CD4-positive, alpha-beta T cell (primary cell): ENCODE measurements around the gene PHRF1. TPM values are rescaled to one million over a fixed set of nuclear protein-coding genes. Genes with fewer than 3 reads are reported as not detected.

Source experiments
- ATAC-seq: fragments of 200-7000 bp; cut with Tn5 transposase; one replicate; pipeline ENCODE4 v1.10.0; 2022; ENCODE audit warnings: mild to moderate bottlenecking; ENCODE audit not compliant: poor library complexity
- CTCF ChIA-PET: fragments of 350-600 bp; sonication (Branson Sonifier 250); formaldehyde crosslinking; loops from one replicate; lab custom pipeline; 2021; ENCODE audit warnings: antibody characterized with exemption, inconsistent platforms; lab: Charles Lee
- POLR2A ChIA-PET: fragments of 350-600 bp; sonication (Branson Sonifier 250); formaldehyde crosslinking; loops from one replicate; lab custom pipeline; 2021; ENCODE audit warnings: antibody characterized with exemption, inconsistent platforms; lab: Charles Lee
- DNase-seq, 14 experiments: peaks; one replicate each; pipeline ENCODE4 v3.0.0-alpha.2; 2013 to 2020; ENCODE audit warnings: mixed read lengths in 2 of 14
- H3K27ac ChIP-seq, 2 donors: one replicate each; pipeline versions ENCODE4 v1.5.1 to v1.7.0; 2013; ENCODE audit warnings: low read length in 2 of 2, low read depth in 1 of 2, mild to moderate bottlenecking in 1 of 2
- H3K27me3 ChIP-seq, 2 experiments: 1 replicate in 1 of 2; 2 replicates in 1 of 2; pipeline versions ENCODE4 v1.6.1 to v1.7.0; 2013; ENCODE audit warnings: low read length in 2 of 2, control low read depth in 1 of 2, mild to moderate bottlenecking in 1 of 2, moderate library complexity in 1 of 2; ENCODE audit not compliant: insufficient read depth in 2 of 2, control insufficient read depth in 1 of 2
- H3K36me3 ChIP-seq: one replicate; pipeline ENCODE4 v1.6.1; 2013; ENCODE audit warnings: low read length, control low read depth; ENCODE audit not compliant: insufficient read depth
- H3K4me1 ChIP-seq: one replicate; pipeline ENCODE4 v1.6.1; 2013; ENCODE audit warnings: low read length, control low read depth; ENCODE audit not compliant: insufficient read depth
- H3K4me3 ChIP-seq: one replicate; pipeline ENCODE4 v1.5.1; 2013; ENCODE audit warnings: mild to moderate bottlenecking, low read length, moderate library complexity
- H3K9me3 ChIP-seq, 2 experiments: 1 replicate in 1 of 2; 2 replicates in 1 of 2; pipeline versions ENCODE4 v1.6.1 to v1.7.0; 2013; ENCODE audit warnings: low read length in 2 of 2, mild to moderate bottlenecking in 2 of 2, control low read depth in 1 of 2, moderate library complexity in 1 of 2; ENCODE audit not compliant: control insufficient read depth in 1 of 2, insufficient read depth in 1 of 2
- H3K27ac Mint-ChIP-seq: one replicate; pipeline ENCODE4 v1.8.0; 2020; ENCODE audit warnings: mixed read lengths
- H3K27me3 Mint-ChIP-seq: one replicate; pipeline ENCODE4 v1.8.0; 2021; ENCODE audit warnings: mixed read lengths
- H3K36me3 Mint-ChIP-seq: one replicate; pipeline ENCODE4 v1.8.0; 2021; ENCODE audit warnings: low read depth, mixed read lengths
- H3K4me1 Mint-ChIP-seq: one replicate; pipeline ENCODE4 v1.8.0; 2021; ENCODE audit warnings: low read depth, mixed read lengths
- H3K4me3 Mint-ChIP-seq: one replicate; pipeline ENCODE4 v1.8.0; 2020; ENCODE audit warnings: mild to moderate bottlenecking, mixed read lengths
- H3K9me3 Mint-ChIP-seq: one replicate; pipeline ENCODE4 v1.8.0; 2020; ENCODE audit warnings: mixed read lengths
- intact Hi-C, 2 experiments: fragments of 100-400 bp; cut with DNase I in 1 of 2; cut with micrococcal nuclease in 1 of 2; formaldehyde crosslinking; loops; one replicate each; pipeline versions ENCODE4 v1.15.1 to v1.9.0; 2023 to 2025; cut with DNase I, micrococcal nuclease
- total RNA-seq, 174 experiments: library from RNA in 2 of 174; stranded (reverse) in 2 of 174; gene quantifications; one replicate each; pipeline ENCODE4 v1.2.3 and lab custom pipeline; 2021 to 2026
- TF ChIP-seq, protein P1 (sequence below): fragments of 200-600 bp; IDR thresholded peaks from one replicate; pipeline ENCODE4 v1.8.0; 2022; ENCODE audit warnings: antibody characterized with exemption, mild to moderate bottlenecking

The PHRF1 gene
- total RNA-seq, 2 experiments from 2014 or later: 37.1 to 37.6 TPM

DNA sequence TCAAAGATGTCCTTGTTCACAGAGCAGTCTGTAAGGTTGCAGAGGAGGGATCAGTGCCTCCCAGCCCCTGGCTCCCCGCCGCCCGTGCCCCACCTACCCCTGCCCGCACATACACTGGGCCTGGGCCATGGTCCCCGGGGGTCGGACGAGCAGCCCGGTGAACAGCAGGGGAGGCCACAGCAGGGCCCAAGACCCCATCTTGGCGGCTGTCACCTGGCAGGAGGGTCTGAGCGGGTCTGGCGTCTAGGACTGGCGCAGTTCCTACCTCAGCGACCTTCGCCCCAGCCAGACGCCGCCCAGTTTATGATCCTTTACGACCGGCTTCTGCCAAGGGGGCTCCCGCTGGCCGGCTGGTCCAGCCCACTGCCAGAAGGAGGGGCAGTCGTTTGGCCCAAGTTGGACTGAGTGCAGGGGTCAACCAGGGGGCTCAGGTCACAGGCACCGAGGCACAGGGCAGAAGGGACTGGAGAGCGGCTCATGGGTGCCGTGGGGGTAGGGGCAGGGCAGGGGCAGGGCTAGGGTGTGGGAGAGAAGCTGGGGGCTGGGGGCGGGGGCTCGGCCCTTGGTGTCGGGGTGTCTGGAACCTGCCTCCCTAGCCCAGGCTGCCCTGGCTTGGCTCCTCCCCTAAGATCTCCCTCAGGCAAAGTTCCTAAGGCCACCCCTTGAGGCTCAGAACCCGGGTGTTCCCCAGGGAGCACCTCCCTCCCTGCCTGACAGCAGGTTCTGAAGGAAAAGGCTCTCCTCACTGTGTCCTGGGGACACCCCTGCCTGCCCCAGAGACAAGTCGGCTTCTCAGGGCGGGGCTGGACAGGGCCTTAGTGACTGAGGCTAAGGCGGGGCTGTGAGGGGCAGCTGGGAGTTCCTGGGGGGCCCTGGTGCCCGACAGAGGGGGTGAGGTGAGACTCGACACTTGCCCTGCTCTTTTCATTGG, 48.7 kb downstream of the PHRF1 start, which contains the start of gene CDHR5:
CDHR5 (minus strand) TSS at position 251 of the 931 bp plus-strand sequence; CDS start at position 198, 53 bp downstream.
- H3K4me3 Mint-ChIP-seq: no peak within 1 kb of the TSS
- POLR2A ChIA-PET: no interaction called here
- CTCF ChIA-PET: no interaction called here

DNA sequence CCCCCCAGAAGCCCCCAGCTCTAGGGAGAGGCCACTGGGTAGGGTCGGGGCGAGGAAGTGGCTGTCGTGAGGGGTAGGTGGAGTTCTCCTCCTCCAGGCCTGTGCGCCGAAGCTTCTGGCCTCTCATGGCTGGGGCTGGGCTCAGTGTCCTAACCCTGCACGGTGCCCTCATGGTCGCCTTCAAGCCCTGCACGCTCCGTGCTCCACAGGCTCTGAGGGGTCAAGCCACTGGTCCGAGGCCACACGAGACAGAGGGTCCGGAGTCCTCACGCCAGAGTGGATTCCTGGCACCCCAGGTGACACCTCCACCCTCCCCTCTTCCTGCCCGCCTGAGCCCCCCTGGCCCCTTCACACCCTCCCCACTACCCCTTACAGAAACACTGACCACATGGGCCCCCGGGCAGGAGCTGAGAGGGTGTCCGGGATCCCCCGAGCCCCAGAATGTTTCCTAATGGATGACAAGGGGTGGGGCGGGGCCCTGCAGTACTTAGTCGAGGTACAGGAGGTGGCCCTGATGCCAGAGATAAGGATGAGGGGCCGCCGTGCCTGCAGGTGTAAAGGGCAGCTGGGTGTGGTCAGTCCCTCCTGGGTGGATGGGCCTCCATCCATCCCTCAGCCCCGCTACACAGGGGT, 49.5 kb downstream of the PHRF1 start:
- Mint-ChIP-seq H3K36me3 (no peaks in the 10 kb centered on the region), H3K9me3 (no peaks in the 10 kb centered on the region), H3K4me3 (no peak overlapping the region), H3K27ac (no peak overlapping the region), H3K27me3 (peaks cover 28% of the 10 kb centered on the region), H3K4me1 (peaks cover 16% of the 10 kb centered on the region)
- TF ChIP-seq, protein P1, sequence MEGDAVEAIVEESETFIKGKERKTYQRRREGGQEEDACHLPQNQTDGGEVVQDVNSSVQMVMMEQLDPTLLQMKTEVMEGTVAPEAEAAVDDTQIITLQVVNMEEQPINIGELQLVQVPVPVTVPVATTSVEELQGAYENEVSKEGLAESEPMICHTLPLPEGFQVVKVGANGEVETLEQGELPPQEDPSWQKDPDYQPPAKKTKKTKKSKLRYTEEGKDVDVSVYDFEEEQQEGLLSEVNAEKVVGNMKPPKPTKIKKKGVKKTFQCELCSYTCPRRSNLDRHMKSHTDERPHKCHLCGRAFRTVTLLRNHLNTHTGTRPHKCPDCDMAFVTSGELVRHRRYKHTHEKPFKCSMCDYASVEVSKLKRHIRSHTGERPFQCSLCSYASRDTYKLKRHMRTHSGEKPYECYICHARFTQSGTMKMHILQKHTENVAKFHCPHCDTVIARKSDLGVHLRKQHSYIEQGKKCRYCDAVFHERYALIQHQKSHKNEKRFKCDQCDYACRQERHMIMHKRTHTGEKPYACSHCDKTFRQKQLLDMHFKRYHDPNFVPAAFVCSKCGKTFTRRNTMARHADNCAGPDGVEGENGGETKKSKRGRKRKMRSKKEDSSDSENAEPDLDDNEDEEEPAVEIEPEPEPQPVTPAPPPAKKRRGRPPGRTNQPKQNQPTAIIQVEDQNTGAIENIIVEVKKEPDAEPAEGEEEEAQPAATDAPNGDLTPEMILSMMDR: no peak
- intact Hi-C loops: no loop called here
- no peak overlapping the region for H3K4me3 ChIP-seq
- H3K9me3 ChIP-seq: peaks cover 0 to 19% of the 10 kb centered on the region in 2 experiments
- CTCF ChIA-PET: no interaction called here
- ATAC-seq (no peak), DNase-seq (peak in 1 of 14 experiments; percentile 30)
- POLR2A ChIA-PET: no interaction called here
- H3K36me3 ChIP-seq: no peaks in the 10 kb centered on the region
- H3K27ac ChIP-seq: no peak overlapping the region
- peaks cover 19 to 25% of the 10 kb centered on the region in 2 experiments for H3K27me3 ChIP-seq
- peaks cover 22% of the 10 kb centered on the region for H3K4me1 ChIP-seq

More for the DNA sequence above, 48.7 kb downstream of the PHRF1 start, which contains the start of gene CDHR5:
- Histone ChIP-seq H3K4me1 (peaks cover 22% of the 10 kb centered on the region), H3K4me3 (no peak within 1 kb of the TSS), H3K27me3 (peaks cover 19 to 25% of the 10 kb centered on the region in 2 experiments), H3K27ac (no peak within 1 kb of the TSS), H3K36me3 (no peaks in the 10 kb centered on the region), H3K9me3 (peaks cover 0 to 19% of the 10 kb centered on the region in 2 experiments)
- ATAC-seq (no peak), DNase-seq (peak in 1 of 14 experiments; percentile 26)
- intact Hi-C loops: no loop called here
- H3K36me3 Mint-ChIP-seq: no peaks in the 10 kb centered on the region
- no peak within 1 kb of the TSS for H3K27ac Mint-ChIP-seq
- peaks cover 28% of the 10 kb centered on the region for H3K27me3 Mint-ChIP-seq
- H3K9me3 Mint-ChIP-seq: no peaks in the 10 kb centered on the region
- H3K4me1 Mint-ChIP-seq: peaks cover 16% of the 10 kb centered on the region
- TF ChIP-seq, protein P1: no peak

DNA sequence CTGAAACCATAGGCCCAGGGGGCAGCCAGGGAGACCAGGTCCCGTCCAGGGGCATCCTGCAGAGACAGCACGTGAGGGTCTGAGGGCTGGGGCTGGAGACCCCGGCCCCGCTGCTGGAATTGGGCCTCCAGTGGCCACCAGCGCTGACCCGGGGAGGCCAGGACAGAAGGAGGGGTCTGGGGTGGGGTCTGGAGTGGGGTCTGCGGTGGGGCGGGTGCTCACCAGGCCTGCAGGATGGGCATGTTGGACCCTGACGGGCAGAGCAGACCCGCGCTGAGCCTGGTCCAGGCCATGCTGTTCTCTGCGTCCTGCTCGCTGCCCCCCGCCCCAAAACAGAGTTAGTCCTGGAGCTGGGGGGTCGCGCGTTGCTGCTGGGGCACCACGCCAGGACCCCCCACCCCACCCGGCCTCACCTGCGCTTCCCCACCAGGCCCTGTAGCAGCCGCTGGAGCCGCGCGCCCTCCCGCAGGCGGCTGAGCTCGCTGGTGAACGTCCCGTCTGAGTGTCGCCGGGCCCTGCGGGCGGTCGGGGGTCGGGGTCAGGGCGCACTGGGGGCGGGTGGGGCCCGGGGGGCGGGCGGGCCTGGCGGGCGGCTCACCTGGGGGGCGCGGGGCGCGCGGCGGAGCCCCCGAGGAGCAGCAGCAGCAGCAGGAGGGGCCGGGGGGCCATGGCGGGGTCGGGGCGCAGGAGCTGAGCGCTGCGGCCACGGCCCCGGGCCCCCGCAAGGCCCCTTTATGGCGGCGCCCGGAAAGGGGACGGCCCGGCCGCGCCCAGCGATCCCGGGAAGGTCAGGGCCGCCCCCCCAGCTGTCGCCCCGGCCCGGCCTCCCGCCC, 50.4 kb downstream of the PHRF1 start, which contains the start of gene SCT:
SCT (minus strand) TSS at position 707 of the 833 bp plus-strand sequence; CDS start at position 669, 38 bp downstream.
- ChIA-PET POLR2A (no interaction called here), CTCF (no interaction called here)
- H3K27ac ChIP-seq: no peak within 1 kb of the TSS
- no peaks in the 10 kb centered on the region for H3K36me3 ChIP-seq
- no peaks in the 10 kb centered on the region for H3K36me3 Mint-ChIP-seq
- H3K4me3 ChIP-seq: no peak within 1 kb of the TSS
- H3K27me3 Mint-ChIP-seq: peaks cover 28% of the 10 kb centered on the region
- no peak within 1 kb of the TSS for H3K27ac Mint-ChIP-seq
- intact Hi-C loops: no loop called here
- DNase-seq (peak in 1 of 14 experiments; percentile 36), ATAC-seq (no peak)
- peaks cover 22% of the 10 kb centered on the region for H3K4me1 ChIP-seq
- peaks cover 16% of the 10 kb centered on the region for H3K4me1 Mint-ChIP-seq
- H3K9me3 ChIP-seq: peaks cover 0 to 19% of the 10 kb centered on the region in 2 experiments
- H3K27me3 ChIP-seq: peaks cover 19 to 25% of the 10 kb centered on the region in 2 experiments
- TF ChIP-seq, protein P1: no peak
- H3K4me3 Mint-ChIP-seq: peak within 1 kb of the TSS; percentile 11
- H3K9me3 Mint-ChIP-seq: no peaks in the 10 kb centered on the region
